ENCODE results near the gene ANKRA2.

Gene ANKRA2

GRCh38 chr5:73528248-73528647 lies 37.2 kb downstream of the ANKRA2 start:
- DNase-seq (ENCODE audit: low read depth, low spot score): no peak
- no peak overlapping the region for H3K4me3 ChIP-seq (ENCODE audit: low read depth, low read length)
- in situ Hi-C loops (cut with HindIII; ENCODE audit: low sequenced_read_pairs): no loop called here
- no peak for TF ChIP-seq CTCF (IDR thresholded peaks at IDR 0.05; ENCODE audit: low read depth, low read length)

- in situ Hi-C loops (cut with HindIII; ENCODE audit: low sequenced_read_pairs): no loop called here
- DNase-seq (ENCODE audit: low read depth, low spot score): no peak
- no peak for TF ChIP-seq CTCF (IDR thresholded peaks at IDR 0.05; ENCODE audit: low read depth, low read length)
- H3K4me3 ChIP-seq (ENCODE audit: low read depth, low read length): no peak overlapping the region
Observed at GRCh38 chr5:73525606-73526203, 39.7 kb downstream of the ANKRA2 start.

GRCh38 chr5:73523861-73524260 lies 41.6 kb downstream of the ANKRA2 start:
- TF ChIP-seq CTCF (IDR thresholded peaks at IDR 0.05; ENCODE audit: low read depth, low read length): no peak
- DNase-seq (ENCODE audit: low read depth, low spot score): no peak
- in situ Hi-C loops (cut with HindIII; ENCODE audit: low sequenced_read_pairs): no loop called here
- no peak overlapping the region for H3K4me3 ChIP-seq (ENCODE audit: low read depth, low read length)

- in situ Hi-C loops (cut with HindIII; ENCODE audit: low sequenced_read_pairs): no loop called here
- no peak overlapping the region for H3K4me3 ChIP-seq (ENCODE audit: low read depth, low read length)
- no peak for DNase-seq (ENCODE audit: low read depth, low spot score)
- TF ChIP-seq CTCF (IDR thresholded peaks at IDR 0.05; ENCODE audit: low read depth, low read length): no peak
Observed at GRCh38 chr5:73522989-73523388, 42.5 kb downstream of the ANKRA2 start.

GRCh38 chr5:73519531-73520283 lies 45.7 kb downstream of the ANKRA2 start:
- TF ChIP-seq CTCF (IDR thresholded peaks at IDR 0.05; ENCODE audit: low read depth, low read length): peak; percentile 85
- DNase-seq (ENCODE audit: low read depth, low spot score): peak; percentile 83
- in situ Hi-C loops (cut with HindIII; ENCODE audit: low sequenced_read_pairs): no loop called here
- H3K4me3 ChIP-seq (ENCODE audit: low read depth, low read length): no peak overlapping the region

- no peak for DNase-seq (ENCODE audit: low read depth, low spot score)
- no peak for TF ChIP-seq CTCF (IDR thresholded peaks at IDR 0.05; ENCODE audit: low read depth, low read length)
- no peak overlapping the region for H3K4me3 ChIP-seq (ENCODE audit: low read depth, low read length)
- in situ Hi-C loops (cut with HindIII; ENCODE audit: low sequenced_read_pairs): no loop called here
Observed at GRCh38 chr5:73515232-73515631, 50.2 kb downstream of the ANKRA2 start.
